ENCODE measurements around the gene C6orf58. TPM values are rescaled to one million over a fixed set of nuclear protein-coding genes. Genes with fewer than 3 reads are reported as not detected.

The C6orf58 gene
- total RNA-seq, 2 experiments from 2014 or later, result not detected

GRCh38 chr6:127564761-127565160 is 12.2 kb upstream of the C6orf58 start:
- Mint-ChIP-seq H3K4me3 (no peak overlapping the region), H3K9me3 (no peaks in the 10 kb centered on the region), H3K36me3 (ENCODE audit: low read depth) (no peaks in the 10 kb centered on the region), H3K27ac (no peak overlapping the region), H3K27me3 (peaks cover 11% of the 10 kb centered on the region), H3K4me1 (ENCODE audit: low read depth) (no peaks in the 10 kb centered on the region)
- no peak for TF ChIP-seq CTCF (IDR thresholded peaks at IDR 0.05)
- DNase-seq (no peak), ATAC-seq (no peak)
- intact Hi-C loops (cut with micrococcal nuclease), result no loop called here
- POLR2A ChIA-PET, result no interaction called here
- CTCF ChIA-PET, result interaction anchor here (0.7 to 1.4 kb wide), 3 partner anchors 43 to 48 kb away, joined by 3 to 6 read pairs (median 4); partner anchors contain the start of gene MTCL3

- ATAC-seq (no peak), DNase-seq (no peak)
- no peak overlapping the region for H3K4me3 Mint-ChIP-seq
- H3K27me3 Mint-ChIP-seq, result peaks cover 10% of the 10 kb centered on the region
- CTCF ChIA-PET, result interaction anchor here (1.4 kb wide), 1 partner anchor 50 kb away, joined by 6 read pairs; no protein-coding TSS in a partner anchor
- POLR2A ChIA-PET, result no interaction called here
- H3K9me3 Mint-ChIP-seq, result no peaks in the 10 kb centered on the region
- TF ChIP-seq CTCF (IDR thresholded peaks at IDR 0.05), result no peak
- H3K36me3 Mint-ChIP-seq (ENCODE audit: low read depth), result no peaks in the 10 kb centered on the region
- no peak overlapping the region for H3K27ac Mint-ChIP-seq
- intact Hi-C loops (cut with micrococcal nuclease), result no loop called here
- H3K4me1 Mint-ChIP-seq (ENCODE audit: low read depth), result peaks cover 7% of the 10 kb centered on the region
Measured at GRCh38 chr6:127566119-127566518, 10.9 kb upstream of the C6orf58 start.

GRCh38 chr6:127566651-127567050 is 10.3 kb upstream of the C6orf58 start:
- POLR2A ChIA-PET, result no interaction called here
- ATAC-seq, result no peak
- Mint-ChIP-seq H3K27me3 (peaks cover 9% of the 10 kb centered on the region), H3K9me3 (no peaks in the 10 kb centered on the region), H3K36me3 (ENCODE audit: low read depth) (no peaks in the 10 kb centered on the region), H3K27ac (no peak overlapping the region), H3K4me3 (no peak overlapping the region), H3K4me1 (ENCODE audit: low read depth) (peaks cover 11% of the 10 kb centered on the region)
- intact Hi-C loops (cut with micrococcal nuclease), result no loop called here
- no peak for TF ChIP-seq CTCF (IDR thresholded peaks at IDR 0.05)
- no peak for DNase-seq
- CTCF ChIA-PET, result no interaction called here

GRCh38 chr6:127567476-127567875 is 9.5 kb upstream of the C6orf58 start:
- DNase-seq (no peak), ATAC-seq (no peak)
- intact Hi-C loops (cut with micrococcal nuclease), result no loop called here
- H3K27ac Mint-ChIP-seq, result no peak overlapping the region
- H3K4me3 Mint-ChIP-seq, result no peak overlapping the region
- no peak for TF ChIP-seq CTCF (IDR thresholded peaks at IDR 0.05)
- H3K36me3 Mint-ChIP-seq (ENCODE audit: low read depth), result no peaks in the 10 kb centered on the region
- H3K9me3 Mint-ChIP-seq, result no peaks in the 10 kb centered on the region
- peaks cover 8% of the 10 kb centered on the region for H3K27me3 Mint-ChIP-seq
- peaks cover 11% of the 10 kb centered on the region for H3K4me1 Mint-ChIP-seq (ENCODE audit: low read depth)
- ChIA-PET CTCF (no interaction called here), POLR2A (interaction anchor here (0.7 kb wide), 1 partner anchor 151 kb away, joined by 4 read pairs; no protein-coding TSS in a partner anchor)

GRCh38 chr6:127570739-127571389 is 6.1 kb upstream of the C6orf58 start:
- Mint-ChIP-seq H3K9me3 (no peaks in the 10 kb centered on the region), H3K27ac (peak overlapping the region; percentile 1), H3K4me1 (ENCODE audit: low read depth) (peaks cover 11% of the 10 kb centered on the region), H3K27me3 (peaks cover 5% of the 10 kb centered on the region), H3K36me3 (ENCODE audit: low read depth) (no peaks in the 10 kb centered on the region), H3K4me3 (no peak overlapping the region)
- no peak for DNase-seq
- ChIA-PET CTCF (interaction anchor here (0.6 kb wide), 1 partner anchor 55 kb away, joined by 3 read pairs; no protein-coding TSS in a partner anchor), POLR2A (interaction anchor here (0.7 kb wide), 1 partner anchor 414 kb away, joined by 3 read pairs; no protein-coding TSS in a partner anchor)
- intact Hi-C loops (cut with micrococcal nuclease), result no loop called here
- peak; percentile 55 for ATAC-seq
- no peak for TF ChIP-seq CTCF (IDR thresholded peaks at IDR 0.05)

Measured in activated CD8-positive, alpha-beta T cell treated with anti-CD3 and anti-CD28 coated beads for 36 hours (primary cell).